HL-60/S4 treated with retinoic acid at 250 ng/mL for 4 days and 3 days (cell line): ENCODE data around the gene PNLDC1.
"Not testable (repeated sequence)": the region's sequence is repeated elsewhere in the genome, so short reads cannot be mapped to it uniquely, and the experiment has no call there.

ENCODE experiments used
- in situ Hi-C: fragments of 300-500 bp; cut with MboI; formaldehyde crosslinking; loops from 2 replicates; pipeline ENCODE4 v1.7.0; 2022; ENCODE audit warnings: low sequenced_read_pairs

Gene PNLDC1

GRCh38 chr6:159819098-159819497, 19.0 kb downstream of the PNLDC1 start:
- in situ Hi-C loops, result no loop called here

GRCh38 chr6:159819932-159820640, 20.0 kb downstream of the PNLDC1 start:
- in situ Hi-C loops, result no loop called here

- in situ Hi-C loops, result no loop called here
These were observed 21.0 kb downstream of the PNLDC1 start for GRCh38 chr6:159821122-159821521.

GRCh38 chr6:159821726-159822125, 21.6 kb downstream of the PNLDC1 start:
- in situ Hi-C loops, result no loop called here

- in situ Hi-C loops, result no loop called here
These were observed 23.9 kb downstream of the PNLDC1 start for GRCh38 chr6:159823953-159824352.

GRCh38 chr6:159824690-159825089, 24.6 kb downstream of the PNLDC1 start:
- in situ Hi-C loops, result not testable (repeated sequence)

- in situ Hi-C loops, result no loop called here
These were observed 25.9 kb downstream of the PNLDC1 start for GRCh38 chr6:159826004-159826403.

- in situ Hi-C loops, result no loop called here
These were observed 27.0 kb downstream of the PNLDC1 start for GRCh38 chr6:159826968-159827647.

GRCh38 chr6:159828074-159828473, 28.0 kb downstream of the PNLDC1 start:
- in situ Hi-C loops, result no loop called here

- in situ Hi-C loops, result no loop called here
These were observed 29.4 kb downstream of the PNLDC1 start for GRCh38 chr6:159829526-159829925.

- in situ Hi-C loops, result no loop called here
These were observed 30.7 kb downstream of the PNLDC1 start for GRCh38 chr6:159830501-159831372.

- in situ Hi-C loops, result no loop called here
These were observed 31.2 kb downstream of the PNLDC1 start for GRCh38 chr6:159831373-159831679.

GRCh38 chr6:159832946-159833345, 32.9 kb downstream of the PNLDC1 start:
- in situ Hi-C loops, result no loop called here

- in situ Hi-C loops, result no loop called here
These were observed 33.5 kb downstream of the PNLDC1 start for GRCh38 chr6:159833556-159833955.

GRCh38 chr6:159833997-159834603, 34.0 kb downstream of the PNLDC1 start:
- in situ Hi-C loops, result no loop called here

- in situ Hi-C loops, result no loop called here
These were observed 36.8 kb downstream of the PNLDC1 start for GRCh38 chr6:159836718-159837490.

- in situ Hi-C loops, result no loop called here
These were observed 37.4 kb downstream of the PNLDC1 start for GRCh38 chr6:159837511-159837910.

- in situ Hi-C loops, result no loop called here
These were observed 38.1 kb downstream of the PNLDC1 start for GRCh38 chr6:159838020-159838744.

GRCh38 chr6:159842035-159842434, 42.0 kb downstream of the PNLDC1 start:
- in situ Hi-C loops, result no loop called here
